Coronary artery (tissue), 2 donors: ENCODE data around the gene MGLL.

ENCODE experiments used
- DNase-seq: peaks from one replicate; pipeline ENCODE4 v3.0.0-alpha.2; 2017; ENCODE audit warnings: low spot score
- H3K27ac ChIP-seq, 2 donors: fragments of 200-600 bp; sonication (generic); one replicate each; pipeline ENCODE4 v1.5.1; 2016 to 2019
- H3K4me3 ChIP-seq: fragments of 200-600 bp; sonication (generic); 2 replicates; pipeline ENCODE4 v1.5.1; 2016; ENCODE audit warnings: mild to moderate bottlenecking, moderate library complexity
- TF ChIP-seq, protein P1 (sequence below): fragments of 200-600 bp; sonication (generic); IDR thresholded peaks from one replicate; pipeline ENCODE4 v1.5.1; 2019; ENCODE audit warnings: antibody characterized with exemption

MGLL gene

DNA sequence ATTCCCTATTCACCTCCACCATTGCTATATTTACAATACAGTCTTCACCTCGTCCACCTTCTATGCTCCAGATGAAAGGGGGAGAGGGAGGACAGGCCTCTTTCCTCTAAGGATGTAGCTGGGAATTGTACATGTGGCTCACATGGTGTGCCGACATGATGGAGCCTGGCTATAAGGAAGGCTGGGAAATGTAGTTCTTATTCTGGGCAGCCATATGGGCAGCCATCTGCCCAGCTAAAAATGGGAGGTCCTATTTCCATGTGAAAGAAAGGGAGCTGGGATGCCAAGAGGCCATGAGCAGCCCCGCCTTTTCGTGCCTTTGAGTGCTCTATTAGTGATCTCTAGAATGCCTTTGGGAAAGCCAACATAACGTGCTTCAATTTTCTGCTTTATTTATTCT, 27.1 kb upstream of the MGLL start:
- no peak for DNase-seq
- TF ChIP-seq, protein P1, sequence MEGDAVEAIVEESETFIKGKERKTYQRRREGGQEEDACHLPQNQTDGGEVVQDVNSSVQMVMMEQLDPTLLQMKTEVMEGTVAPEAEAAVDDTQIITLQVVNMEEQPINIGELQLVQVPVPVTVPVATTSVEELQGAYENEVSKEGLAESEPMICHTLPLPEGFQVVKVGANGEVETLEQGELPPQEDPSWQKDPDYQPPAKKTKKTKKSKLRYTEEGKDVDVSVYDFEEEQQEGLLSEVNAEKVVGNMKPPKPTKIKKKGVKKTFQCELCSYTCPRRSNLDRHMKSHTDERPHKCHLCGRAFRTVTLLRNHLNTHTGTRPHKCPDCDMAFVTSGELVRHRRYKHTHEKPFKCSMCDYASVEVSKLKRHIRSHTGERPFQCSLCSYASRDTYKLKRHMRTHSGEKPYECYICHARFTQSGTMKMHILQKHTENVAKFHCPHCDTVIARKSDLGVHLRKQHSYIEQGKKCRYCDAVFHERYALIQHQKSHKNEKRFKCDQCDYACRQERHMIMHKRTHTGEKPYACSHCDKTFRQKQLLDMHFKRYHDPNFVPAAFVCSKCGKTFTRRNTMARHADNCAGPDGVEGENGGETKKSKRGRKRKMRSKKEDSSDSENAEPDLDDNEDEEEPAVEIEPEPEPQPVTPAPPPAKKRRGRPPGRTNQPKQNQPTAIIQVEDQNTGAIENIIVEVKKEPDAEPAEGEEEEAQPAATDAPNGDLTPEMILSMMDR = no peak
- Histone ChIP-seq H3K27ac (no peak overlapping the region), H3K4me3 (no peak overlapping the region)

DNA sequence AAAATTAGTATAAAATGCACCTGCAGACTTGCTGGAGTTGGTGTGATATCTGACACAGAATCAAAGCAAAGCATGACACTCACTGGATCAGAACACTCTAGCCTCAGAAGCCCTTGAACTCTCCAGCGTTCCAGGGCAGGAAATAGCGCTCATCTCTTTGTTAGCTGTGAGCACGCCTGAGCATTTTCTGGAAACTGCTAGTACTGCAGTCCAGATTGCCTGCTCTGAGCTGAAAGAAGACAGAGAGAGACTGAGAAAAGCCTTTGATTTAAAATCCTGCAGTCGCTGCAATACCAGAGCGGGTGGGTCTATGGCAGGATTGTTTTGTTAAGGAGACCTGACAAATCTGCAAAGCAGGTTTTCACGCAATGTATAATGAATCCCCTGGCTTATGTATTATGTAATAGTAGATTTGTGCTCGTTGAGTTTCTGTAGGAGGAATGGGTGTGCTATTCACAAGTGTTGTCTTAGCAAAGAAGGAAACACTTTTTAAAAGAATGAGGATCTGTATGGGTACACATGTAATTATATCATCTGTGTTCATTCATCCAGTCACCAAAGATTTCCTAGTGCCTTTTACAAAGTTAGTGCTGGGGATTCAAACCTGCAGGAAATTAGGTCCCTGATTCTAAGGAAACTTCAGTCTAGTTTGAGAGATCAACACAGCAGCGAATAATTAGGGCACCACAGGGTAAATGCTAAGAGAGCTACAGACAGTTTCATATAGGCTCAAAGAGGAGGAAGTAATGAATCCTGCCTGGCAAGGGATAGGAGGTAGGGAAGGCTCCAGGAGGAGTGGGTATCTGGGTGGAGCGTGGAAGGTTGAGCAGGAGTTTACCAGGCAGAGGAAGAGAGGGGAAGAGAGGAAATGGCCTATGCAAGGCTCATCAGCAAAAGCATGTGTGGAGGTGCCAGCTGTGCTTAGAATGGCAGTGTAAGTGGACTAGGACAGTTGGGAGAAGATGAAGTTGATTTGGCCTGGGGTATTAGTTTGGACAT, 26.1 kb upstream of the MGLL start:
- no peak overlapping the region for H3K27ac ChIP-seq
- TF ChIP-seq, protein P1 = no peak
- no peak for DNase-seq
- no peak overlapping the region for H3K4me3 ChIP-seq

- TF ChIP-seq, protein P1 = no peak
- Histone ChIP-seq H3K27ac (no peak overlapping the region), H3K4me3 (no peak overlapping the region)
- DNase-seq = no peak
These were observed 25.0 kb upstream of the MGLL start for GRCh38 chr3:127847236-127847720.

DNA sequence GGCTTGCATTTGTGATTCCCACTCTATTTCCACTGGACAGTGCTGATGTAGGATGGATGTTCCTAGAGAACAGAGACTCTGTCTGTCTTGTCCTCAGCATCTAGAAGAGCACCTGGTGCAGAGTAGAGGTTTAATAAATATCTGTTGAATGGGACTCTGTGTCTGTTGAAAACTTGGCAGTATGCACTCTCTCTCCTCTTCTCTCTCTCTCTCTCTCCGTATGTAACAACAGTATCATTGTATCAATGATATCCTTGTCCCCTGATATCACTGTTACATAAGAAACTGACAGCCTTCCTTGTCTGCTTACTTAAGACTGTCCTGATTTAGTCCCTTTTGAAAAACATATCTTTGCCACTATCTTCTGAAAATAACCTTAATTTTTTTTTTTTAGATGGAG, 24.3 kb upstream of the MGLL start:
- TF ChIP-seq, protein P1 = no peak
- no peak overlapping the region for H3K27ac ChIP-seq
- no peak for DNase-seq
- no peak overlapping the region for H3K4me3 ChIP-seq

- Histone ChIP-seq H3K27ac (no peak overlapping the region), H3K4me3 (no peak overlapping the region)
- DNase-seq = no peak
- TF ChIP-seq, protein P1 = no peak
These were observed 22.1 kb upstream of the MGLL start for GRCh38 chr3:127844326-127844942.

DNA sequence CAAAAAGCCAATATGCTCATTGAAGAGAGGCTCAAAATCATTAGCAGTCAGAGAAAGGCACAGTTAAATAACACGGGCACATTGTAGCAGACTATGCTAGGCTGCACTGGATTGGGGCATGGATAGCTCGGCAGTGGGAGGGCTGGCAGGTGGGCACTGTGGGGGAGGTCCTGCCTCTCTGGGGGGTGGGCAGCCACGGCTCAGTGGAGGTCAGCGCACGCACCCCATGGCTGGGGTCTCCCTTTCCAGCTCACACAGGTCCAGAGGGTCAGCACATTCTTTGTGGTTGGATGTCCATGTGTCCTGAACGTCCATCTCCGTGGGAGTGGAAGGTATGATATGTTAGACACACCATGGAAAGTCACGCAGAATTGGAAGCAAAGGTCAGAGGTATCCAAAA, 18.4 kb upstream of the MGLL start:
- DNase-seq = no peak
- TF ChIP-seq, protein P1 = no peak
- no peak overlapping the region for H3K27ac ChIP-seq

More for the DNA sequence above, 18.4 kb upstream of the MGLL start:
- H3K4me3 ChIP-seq = no peak overlapping the region
